Measurements from ENCODE around the gene SLCO3A1.

Gene SLCO3A1

GRCh38 chr15:91919014-91919534 lies 65.6 kb downstream of the SLCO3A1 start:
- TF ChIP-seq, protein P1, sequence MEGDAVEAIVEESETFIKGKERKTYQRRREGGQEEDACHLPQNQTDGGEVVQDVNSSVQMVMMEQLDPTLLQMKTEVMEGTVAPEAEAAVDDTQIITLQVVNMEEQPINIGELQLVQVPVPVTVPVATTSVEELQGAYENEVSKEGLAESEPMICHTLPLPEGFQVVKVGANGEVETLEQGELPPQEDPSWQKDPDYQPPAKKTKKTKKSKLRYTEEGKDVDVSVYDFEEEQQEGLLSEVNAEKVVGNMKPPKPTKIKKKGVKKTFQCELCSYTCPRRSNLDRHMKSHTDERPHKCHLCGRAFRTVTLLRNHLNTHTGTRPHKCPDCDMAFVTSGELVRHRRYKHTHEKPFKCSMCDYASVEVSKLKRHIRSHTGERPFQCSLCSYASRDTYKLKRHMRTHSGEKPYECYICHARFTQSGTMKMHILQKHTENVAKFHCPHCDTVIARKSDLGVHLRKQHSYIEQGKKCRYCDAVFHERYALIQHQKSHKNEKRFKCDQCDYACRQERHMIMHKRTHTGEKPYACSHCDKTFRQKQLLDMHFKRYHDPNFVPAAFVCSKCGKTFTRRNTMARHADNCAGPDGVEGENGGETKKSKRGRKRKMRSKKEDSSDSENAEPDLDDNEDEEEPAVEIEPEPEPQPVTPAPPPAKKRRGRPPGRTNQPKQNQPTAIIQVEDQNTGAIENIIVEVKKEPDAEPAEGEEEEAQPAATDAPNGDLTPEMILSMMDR (IDR thresholded peaks at IDR 0.05; ENCODE audit: low read depth, low read length): no peak
- DNase-seq (ENCODE audit: extremely low read depth, low read depth): no peak

DNA sequence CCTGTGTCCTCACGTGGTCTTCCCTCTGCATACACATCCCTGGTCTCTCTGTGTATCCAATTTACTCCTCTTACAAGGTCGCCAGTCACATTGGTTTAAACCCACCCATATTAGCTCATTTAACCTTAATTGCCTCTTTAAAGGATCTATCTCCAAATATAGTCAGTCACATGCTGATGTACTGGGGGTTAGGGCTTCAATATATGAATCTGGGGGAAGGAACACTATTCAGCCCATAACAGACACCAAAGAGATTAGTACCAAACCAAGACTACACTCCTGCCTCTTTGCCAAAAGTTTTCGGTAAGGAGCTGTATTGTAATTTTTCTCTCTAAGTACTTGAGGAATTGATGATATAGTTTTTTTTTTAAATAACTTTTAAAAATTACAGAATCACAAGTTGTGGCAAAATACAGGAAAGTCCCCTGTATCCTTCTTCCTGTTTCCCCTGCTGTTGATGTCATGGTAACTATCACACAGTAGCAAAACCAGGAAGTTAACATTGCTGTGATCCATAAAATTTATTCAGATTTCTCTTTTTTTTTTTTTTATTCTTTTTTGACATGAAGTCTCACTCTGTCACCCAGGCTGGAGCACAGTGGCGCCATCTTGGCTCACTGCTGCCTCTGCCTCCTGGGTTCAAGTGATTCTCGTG lies 67.8 kb downstream of the SLCO3A1 start:
- DNase-seq (ENCODE audit: extremely low read depth, low read depth): no peak
- TF ChIP-seq, protein P1 (IDR thresholded peaks at IDR 0.05; ENCODE audit: low read depth, low read length): no peak

DNA sequence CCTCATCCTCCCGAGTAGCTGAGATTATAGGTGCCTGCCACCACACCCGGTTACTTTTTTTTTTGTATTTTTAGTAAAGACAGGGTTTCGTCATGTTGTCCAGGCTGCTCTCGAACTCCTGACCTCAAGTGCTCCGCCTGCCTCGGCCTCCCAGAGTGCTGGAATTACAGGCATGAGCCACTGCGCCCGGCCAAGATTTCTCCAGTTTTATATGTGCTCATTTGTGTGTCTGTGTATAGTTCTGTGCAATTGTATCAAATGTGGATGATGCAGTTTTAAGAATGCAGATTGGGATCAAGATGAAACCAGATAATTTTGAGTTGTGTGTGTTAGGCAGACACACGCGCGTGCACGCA lies 68.3 kb downstream of the SLCO3A1 start:
- TF ChIP-seq, protein P1 (IDR thresholded peaks at IDR 0.05; ENCODE audit: low read depth, low read length): no peak
- DNase-seq (ENCODE audit: extremely low read depth, low read depth): no peak

GRCh38 chr15:91922646-91923547 lies 69.4 kb downstream of the SLCO3A1 start:
- no peak for DNase-seq (ENCODE audit: extremely low read depth, low read depth)
- TF ChIP-seq, protein P1 (IDR thresholded peaks at IDR 0.05; ENCODE audit: low read depth, low read length): no peak

DNA sequence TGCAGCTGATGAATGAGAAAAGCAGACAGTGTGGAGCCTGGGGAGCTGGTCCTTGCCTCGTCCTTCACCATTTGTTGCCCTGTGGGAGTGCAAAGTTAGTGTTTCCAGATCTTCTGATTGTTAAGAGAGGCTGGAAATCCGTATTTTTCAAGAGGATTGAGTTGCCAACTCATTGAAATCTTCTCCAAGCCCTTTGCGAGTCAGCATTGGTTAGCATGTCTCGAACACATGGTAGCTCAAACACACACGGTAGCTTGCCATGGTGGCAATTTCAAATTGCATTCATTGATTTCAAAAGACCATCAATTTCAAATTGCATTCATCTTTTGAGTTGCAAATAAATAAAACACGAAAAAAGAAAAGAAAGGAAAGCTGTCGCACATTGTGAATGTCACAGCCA lies 70.7 kb downstream of the SLCO3A1 start:
- TF ChIP-seq, protein P1 (IDR thresholded peaks at IDR 0.05; ENCODE audit: low read depth, low read length): no peak
- no peak for DNase-seq (ENCODE audit: extremely low read depth, low read depth)

- no peak for DNase-seq (ENCODE audit: extremely low read depth, low read depth)
- TF ChIP-seq, protein P1 (IDR thresholded peaks at IDR 0.05; ENCODE audit: low read depth, low read length): no peak
Measured at GRCh38 chr15:91924837-91925495, 71.5 kb downstream of the SLCO3A1 start.

Data from AG09319 (cell line).